Testis (tissue), 3 donors: ENCODE data around the gene TSHZ3. TPM values are rescaled to one million over a fixed set of nuclear protein-coding genes. Genes with fewer than 3 reads are reported as not detected.

Experiments
- DNase-seq: peaks from one replicate; pipeline ENCODE4 v3.0.0-alpha.2; 2019
- H3K27ac ChIP-seq, 2 donors: fragments of 200-600 bp; sonication (generic); one replicate each; pipeline ENCODE4 v1.5.1; 2019
- H3K27me3 ChIP-seq: fragments of 200-600 bp; sonication (generic); one replicate; pipeline ENCODE4 v1.5.1; 2019
- H3K36me3 ChIP-seq: fragments of 200-600 bp; sonication (generic); one replicate; pipeline ENCODE4 v1.5.1; 2017; ENCODE audit warnings: low read depth; ENCODE audit errors: missing control alignments
- H3K4me1 ChIP-seq: fragments of 200-600 bp; sonication (generic); one replicate; pipeline ENCODE4 v1.5.1; 2019
- H3K4me3 ChIP-seq, 2 donors: fragments of 200-600 bp; sonication (generic); one replicate each; pipeline ENCODE4 v1.5.1; 2017 to 2019
- H3K9me3 ChIP-seq: fragments of 200-600 bp; sonication (generic); one replicate; pipeline ENCODE4 v1.5.1; 2017
- POLR2A ChIP-seq: fragments of 450-650 bp; IDR thresholded peaks from one replicate; pipeline ENCODE4 v1.6.1; 2017; ENCODE audit warnings: antibody characterized with exemption, mild to moderate bottlenecking, moderate library complexity
- WGBS, 2 donors: methylation state at CpG; one replicate each; pipeline ENCODE4 v1.1.5; 2018; 5-methylcytosine and 5-hydroxymethylcytosine counted together
- intact Hi-C: fragments of 100-400 bp; cut with DNase I; formaldehyde crosslinking; loops from one replicate; pipeline ENCODE4 v1.15.1; 2023; ENCODE audit warnings: low total_unique reads
- polyA plus RNA-seq: library from polyadenylated mRNA; stranded (reverse); fragments of 350-450 nt; fragmentation: Illumina TruSeq; extraction: RNeasy Lipid Tissue Mini Kit (QIAGEN cat#74804); gene quantifications from one replicate; pipeline ENCODE4 v1.2.3, GENCODE V29; 2014; ENCODE audit warnings: low read depth, low replicate concordance; ENCODE audit not compliant: insufficient read depth
- total RNA-seq, 2 donors: library from RNA; depleted of rRNA; stranded (reverse); fragments of >200 nt; gene quantifications; one replicate each; pipeline ENCODE4 v1.2.3, GENCODE V29; 2016
- TF ChIP-seq, protein P1 (sequence below), 3 experiments: fragments of 450-650 bp in 2 of 3; fragments of 200-600 bp in 1 of 3; sonication (generic) in 1 of 3; IDR thresholded peaks; one replicate each; pipeline ENCODE4 v1.5.1; 2016 to 2019; ENCODE audit warnings: antibody characterized with exemption in 3 of 3, mild to moderate bottlenecking in 2 of 3, moderate library complexity in 1 of 3

The TSHZ3 gene
- total and polyA plus RNA-seq, 3 donors from 2014 or later: 6.8 to 12.7 (median 8.0) TPM

DNA sequence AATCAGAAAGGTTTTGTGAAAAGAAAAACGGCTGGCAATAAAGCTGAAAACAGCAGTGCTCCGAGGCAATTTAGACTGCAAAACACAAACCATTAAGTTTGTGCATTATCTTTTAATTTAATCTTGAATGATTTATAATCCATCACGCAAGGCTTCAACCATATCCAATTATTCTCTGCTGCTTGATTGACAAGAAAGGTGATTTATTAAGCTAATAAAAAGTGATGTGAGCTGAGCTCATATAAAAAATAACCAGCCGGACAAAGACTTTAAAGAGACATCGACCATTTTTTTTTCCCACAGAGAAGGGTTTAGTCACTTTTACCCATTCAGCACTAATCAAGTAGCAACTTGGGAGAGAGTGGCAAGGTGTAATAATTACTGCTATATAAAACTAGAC, 33.6 kb downstream of the TSHZ3 start:
- TF ChIP-seq, protein P1, sequence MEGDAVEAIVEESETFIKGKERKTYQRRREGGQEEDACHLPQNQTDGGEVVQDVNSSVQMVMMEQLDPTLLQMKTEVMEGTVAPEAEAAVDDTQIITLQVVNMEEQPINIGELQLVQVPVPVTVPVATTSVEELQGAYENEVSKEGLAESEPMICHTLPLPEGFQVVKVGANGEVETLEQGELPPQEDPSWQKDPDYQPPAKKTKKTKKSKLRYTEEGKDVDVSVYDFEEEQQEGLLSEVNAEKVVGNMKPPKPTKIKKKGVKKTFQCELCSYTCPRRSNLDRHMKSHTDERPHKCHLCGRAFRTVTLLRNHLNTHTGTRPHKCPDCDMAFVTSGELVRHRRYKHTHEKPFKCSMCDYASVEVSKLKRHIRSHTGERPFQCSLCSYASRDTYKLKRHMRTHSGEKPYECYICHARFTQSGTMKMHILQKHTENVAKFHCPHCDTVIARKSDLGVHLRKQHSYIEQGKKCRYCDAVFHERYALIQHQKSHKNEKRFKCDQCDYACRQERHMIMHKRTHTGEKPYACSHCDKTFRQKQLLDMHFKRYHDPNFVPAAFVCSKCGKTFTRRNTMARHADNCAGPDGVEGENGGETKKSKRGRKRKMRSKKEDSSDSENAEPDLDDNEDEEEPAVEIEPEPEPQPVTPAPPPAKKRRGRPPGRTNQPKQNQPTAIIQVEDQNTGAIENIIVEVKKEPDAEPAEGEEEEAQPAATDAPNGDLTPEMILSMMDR (IDR thresholded peaks at IDR 0.05): no peak
- TF ChIP-seq POLR2A: no peak
- H3K27me3 ChIP-seq: no peaks in the 10 kb centered on the region
- H3K9me3 ChIP-seq: no peaks in the 10 kb centered on the region
- no peaks in the 10 kb centered on the region for H3K36me3 ChIP-seq
- no peak overlapping the region for H3K4me3 ChIP-seq
- H3K4me1 ChIP-seq: peaks cover 13% of the 10 kb centered on the region
- WGBS, 2 donors: 70 to 74% methylated on average over 5 of the region's 5 CpGs
- DNase-seq: no peak
- no peak overlapping the region for H3K27ac ChIP-seq
- intact Hi-C loops: no loop called here

DNA sequence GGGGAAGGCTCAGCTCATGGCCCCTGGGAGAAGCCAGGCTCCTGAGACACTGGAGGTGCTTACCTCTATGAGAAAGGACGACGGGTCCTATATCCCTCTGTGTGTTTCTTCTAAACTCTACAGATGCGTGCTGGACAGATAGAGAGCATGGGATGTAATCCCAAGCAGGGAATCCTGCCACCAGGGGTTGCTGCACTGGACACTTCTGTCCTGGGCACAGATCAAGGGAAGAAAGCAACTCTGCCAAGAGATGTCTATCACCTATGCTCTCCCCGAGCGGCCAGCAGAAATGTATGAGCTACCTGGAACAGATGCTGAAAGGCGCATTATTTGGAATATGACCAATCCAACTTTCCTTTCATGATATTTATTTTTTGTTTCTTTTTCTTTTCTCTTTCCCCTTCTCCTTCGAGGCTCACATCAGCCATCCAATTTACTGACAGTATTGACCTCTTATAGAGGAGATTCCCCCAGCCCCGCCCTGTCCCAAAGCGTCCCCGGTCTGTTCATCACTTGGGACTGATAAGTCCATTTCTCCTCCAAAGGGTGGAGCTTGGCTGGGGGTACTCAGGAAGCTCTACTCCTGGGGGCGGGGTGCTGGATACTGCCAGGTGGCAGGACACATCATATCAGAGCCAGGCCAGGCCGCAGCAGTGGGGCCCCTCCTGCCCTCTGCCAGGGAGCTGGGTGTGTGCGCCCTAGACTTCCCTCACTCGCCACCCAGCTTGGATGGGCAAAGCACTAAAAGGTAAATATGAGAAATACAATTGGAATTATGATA, 34.2 kb downstream of the TSHZ3 start:
- intact Hi-C loops: no loop called here
- no peak for DNase-seq
- Histone ChIP-seq H3K36me3 (no peaks in the 10 kb centered on the region), H3K27ac (no peak overlapping the region), H3K9me3 (no peaks in the 10 kb centered on the region), H3K27me3 (no peaks in the 10 kb centered on the region), H3K4me3 (no peak overlapping the region), H3K4me1 (peaks cover 13% of the 10 kb centered on the region)
- 78 to 85% methylated on average over 14 of the region's 14 CpGs for WGBS, 2 donors
- TF ChIP-seq, protein P1 (IDR thresholded peaks at IDR 0.05): no peak
- TF ChIP-seq POLR2A: no peak

DNA sequence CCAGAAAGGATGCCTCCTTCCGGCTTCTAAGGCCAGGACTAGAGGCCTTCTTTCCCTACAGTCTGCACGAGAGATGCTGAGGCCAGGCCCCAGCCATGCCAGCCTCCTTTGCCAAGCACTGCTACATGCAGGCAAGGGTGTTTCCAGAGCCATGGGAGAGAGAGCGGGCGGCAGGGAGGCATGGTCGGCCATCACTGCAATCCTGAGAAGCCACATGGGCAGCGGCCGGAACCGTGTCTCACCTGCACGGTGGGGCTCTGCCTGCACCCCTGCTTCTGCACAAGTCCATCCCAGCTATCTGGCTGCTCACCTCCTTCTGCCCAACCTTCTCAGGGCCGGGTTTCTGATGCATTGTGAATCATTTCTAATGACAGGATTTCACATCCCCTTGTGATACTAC, 35.1 kb downstream of the TSHZ3 start:
- Histone ChIP-seq H3K4me3 (no peak overlapping the region), H3K9me3 (no peaks in the 10 kb centered on the region), H3K36me3 (no peaks in the 10 kb centered on the region), H3K27me3 (no peaks in the 10 kb centered on the region), H3K4me1 (peaks cover 13% of the 10 kb centered on the region), H3K27ac (no peak overlapping the region)
- no peak for DNase-seq
- TF ChIP-seq POLR2A: no peak
- TF ChIP-seq, protein P1 (IDR thresholded peaks at IDR 0.05): no peak
- WGBS, 2 donors: 94 to 95% methylated on average over 5 to 10 of the region's 10 CpGs
- intact Hi-C loops: no loop called here

DNA sequence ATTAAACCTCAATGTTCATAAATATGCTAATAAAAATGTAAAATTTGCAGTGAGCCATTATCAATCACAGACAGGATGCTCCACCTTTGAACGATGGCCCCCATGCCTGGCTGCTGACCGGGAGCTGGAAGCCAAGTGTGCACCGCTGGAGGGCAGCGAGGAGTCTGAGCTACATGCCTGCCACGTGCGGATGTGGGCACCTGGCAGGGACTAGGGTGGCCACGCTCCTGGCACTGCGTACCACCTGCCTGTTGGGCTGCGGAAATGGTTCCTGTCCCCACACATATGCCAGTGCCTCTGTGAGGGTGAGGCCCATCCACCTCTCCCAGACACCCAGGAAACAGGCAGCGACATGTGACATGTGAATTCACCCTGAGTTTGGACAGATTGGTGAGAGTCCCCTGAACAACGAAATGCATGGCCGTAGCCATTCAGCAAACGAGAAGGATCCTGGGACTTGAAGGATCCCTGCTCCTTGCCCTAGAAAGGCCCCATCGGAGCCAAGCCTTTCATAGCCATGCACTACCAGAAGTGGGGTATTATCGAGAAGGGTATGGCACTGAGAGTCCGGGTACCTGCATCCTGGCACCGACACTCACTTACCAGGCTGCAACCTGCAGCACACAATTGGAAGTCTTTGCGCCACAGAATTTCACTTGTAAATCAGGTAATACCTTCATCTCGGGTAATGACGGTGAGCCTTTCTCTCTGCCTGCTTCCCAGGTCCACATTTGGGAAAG, 35.8 kb downstream of the TSHZ3 start:
- H3K4me3 ChIP-seq: no peak overlapping the region
- no peak overlapping the region for H3K27ac ChIP-seq
- H3K36me3 ChIP-seq: no peaks in the 10 kb centered on the region
- no peak for DNase-seq
- no peaks in the 10 kb centered on the region for H3K27me3 ChIP-seq
- no peaks in the 10 kb centered on the region for H3K9me3 ChIP-seq
- no peak for TF ChIP-seq POLR2A
- TF ChIP-seq, protein P1 (IDR thresholded peaks at IDR 0.05): no peak
- intact Hi-C loops: no loop called here
- H3K4me1 ChIP-seq: peaks cover 13% of the 10 kb centered on the region
- WGBS, 2 donors: 92 to 94% methylated on average over 17 to 20 of the region's 20 CpGs
